Hepatocyte (in vitro differentiated cells): Measurements from ENCODE around the gene TMEM98. TPM values are rescaled to one million over a fixed set of nuclear protein-coding genes. Genes with fewer than 3 reads are reported as not detected.
A peak's percentile ranks its signal among the peaks of the same experiment; 100 is the strongest.

Experiments used
- DNase-seq: peaks from one replicate; pipeline ENCODE4 v3.0.0-alpha.2; 2016; ENCODE audit warnings: low spot score
- H2AFZ ChIP-seq: fragments of 200-600 bp; sonication (generic); 2 replicates; pipeline ENCODE4 v1.6.0; 2016; ENCODE audit warnings: antibody characterized with exemption, mild to moderate bottlenecking
- H3K27ac ChIP-seq: fragments of 200-600 bp; sonication (generic); 2 replicates; pipeline ENCODE4 v1.5.1; 2016; ENCODE audit warnings: mild to moderate bottlenecking
- H3K27me3 ChIP-seq: fragments of 200-600 bp; sonication (generic); 2 replicates; pipeline ENCODE4 v1.6.1; 2016
- H3K36me3 ChIP-seq: fragments of 200-600 bp; sonication (generic); replicated peaks from 2 replicates; pipeline ENCODE4 v1.5.1; 2016; ENCODE audit warnings: low read depth; ENCODE audit not compliant: insufficient read depth
- H3K4me1 ChIP-seq: fragments of 200-600 bp; sonication (generic); 2 replicates; pipeline ENCODE4 v1.5.1; 2016; ENCODE audit warnings: mild to moderate bottlenecking, moderate library complexity; ENCODE audit not compliant: insufficient read depth
- H3K4me2 ChIP-seq: fragments of 200-600 bp; sonication (generic); 2 replicates; pipeline ENCODE4 v1.6.0; 2016
- H3K4me3 ChIP-seq: fragments of 200-600 bp; sonication (generic); 2 replicates; pipeline ENCODE4 v1.5.1; 2016; ENCODE audit warnings: mild to moderate bottlenecking
- H3K79me2 ChIP-seq: fragments of 200-600 bp; sonication (generic); 2 replicates; pipeline ENCODE4 v1.6.0; 2017; ENCODE audit warnings: mild to moderate bottlenecking
- H3K9me2 ChIP-seq: fragments of 200-600 bp; sonication (generic); replicated peaks from 2 replicates; pipeline ENCODE4 v1.6.0; 2017; ENCODE audit warnings: mild to moderate bottlenecking; ENCODE audit not compliant: insufficient read depth
- H3K9me3 ChIP-seq: fragments of 200-600 bp; sonication (generic); 2 replicates; pipeline ENCODE4 v1.5.1; 2016; ENCODE audit warnings: low read depth, mild to moderate bottlenecking
- H4K20me1 ChIP-seq: fragments of 200-600 bp; sonication (generic); 2 replicates; pipeline ENCODE4 v1.6.0; 2016; ENCODE audit warnings: mild to moderate bottlenecking; ENCODE audit not compliant: insufficient read depth, poor library complexity, severe bottlenecking
- EZH2 ChIP-seq: fragments of 200-600 bp; sonication (generic); IDR thresholded peaks from 2 replicates; pipeline ENCODE4 v1.6.1; 2016; ENCODE audit warnings: antibody characterized with exemption, mild to moderate bottlenecking, borderline replicate concordance
- EZH2phosphoT487 ChIP-seq: fragments of 200-600 bp; sonication (generic); IDR thresholded peaks from one replicate; pipeline ENCODE4 v1.6.1; 2018; ENCODE audit warnings: antibody characterized with exemption, mild to moderate bottlenecking, low read depth, moderate library complexity; ENCODE audit not compliant: unreplicated experiment, severe bottlenecking
- WGBS: methylation state at CpG from one replicate; pipeline ENCODE4 v1.1.6; 2016; ENCODE audit warnings: low lambda C conversion rate; ENCODE audit errors: missing lambda C conversion rate; 5-methylcytosine and 5-hydroxymethylcytosine counted together
- polyA plus RNA-seq: library from polyadenylated mRNA; unstranded; fragments of >200 nt; fragmentation: Nextera tagmentation; extraction: Ambion mirVana; gene quantifications from 2 replicates; pipeline ENCODE4 v1.2.1, GENCODE V29; 2016
- total RNA-seq: library from RNA; depleted of rRNA; stranded (reverse); fragments of >200 nt; gene quantifications from 2 replicates; pipeline ENCODE4 v1.2.3, GENCODE V29; 2014
- TF ChIP-seq, protein P1 (sequence below): fragments of 200-600 bp; sonication (generic); IDR thresholded peaks from 2 replicates; pipeline ENCODE4 v1.5.1; 2016; ENCODE audit warnings: antibody characterized with exemption, mild to moderate bottlenecking; ENCODE audit not compliant: poor library complexity

TMEM98 gene
- total and polyA plus RNA-seq, 2 experiments from 2014 or later, result 280 to 406 TPM

- Histone ChIP-seq H4K20me1 (no peaks in the 10 kb centered on the region), H3K79me2 (no peaks in the 10 kb centered on the region), H3K27ac (no peak overlapping the region), H3K9me3 (no peaks in the 10 kb centered on the region), H3K9me2 (no peaks in the 10 kb centered on the region), H2AFZ (no peak overlapping the region), H3K4me2 (no peak overlapping the region), H3K36me3 (peaks cover 3% of the 10 kb centered on the region), H3K27me3 (no peaks in the 10 kb centered on the region), H3K4me1 (peaks cover 21% of the 10 kb centered on the region), H3K4me3 (no peak overlapping the region)
- WGBS, result 97% methylated on average over 8 of the region's 8 CpGs
- TF ChIP-seq EZH2phosphoT487 (no peak), EZH2 (no peak)
- TF ChIP-seq, protein P1, sequence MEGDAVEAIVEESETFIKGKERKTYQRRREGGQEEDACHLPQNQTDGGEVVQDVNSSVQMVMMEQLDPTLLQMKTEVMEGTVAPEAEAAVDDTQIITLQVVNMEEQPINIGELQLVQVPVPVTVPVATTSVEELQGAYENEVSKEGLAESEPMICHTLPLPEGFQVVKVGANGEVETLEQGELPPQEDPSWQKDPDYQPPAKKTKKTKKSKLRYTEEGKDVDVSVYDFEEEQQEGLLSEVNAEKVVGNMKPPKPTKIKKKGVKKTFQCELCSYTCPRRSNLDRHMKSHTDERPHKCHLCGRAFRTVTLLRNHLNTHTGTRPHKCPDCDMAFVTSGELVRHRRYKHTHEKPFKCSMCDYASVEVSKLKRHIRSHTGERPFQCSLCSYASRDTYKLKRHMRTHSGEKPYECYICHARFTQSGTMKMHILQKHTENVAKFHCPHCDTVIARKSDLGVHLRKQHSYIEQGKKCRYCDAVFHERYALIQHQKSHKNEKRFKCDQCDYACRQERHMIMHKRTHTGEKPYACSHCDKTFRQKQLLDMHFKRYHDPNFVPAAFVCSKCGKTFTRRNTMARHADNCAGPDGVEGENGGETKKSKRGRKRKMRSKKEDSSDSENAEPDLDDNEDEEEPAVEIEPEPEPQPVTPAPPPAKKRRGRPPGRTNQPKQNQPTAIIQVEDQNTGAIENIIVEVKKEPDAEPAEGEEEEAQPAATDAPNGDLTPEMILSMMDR, result peak; percentile 28
- DNase-seq, result no peak
Observed at GRCh38 chr17:32941419-32942032, 13.6 kb downstream of the TMEM98 start.

- H4K20me1 ChIP-seq, result no peaks in the 10 kb centered on the region
- peak overlapping the region; percentile 86 for H3K27ac ChIP-seq
- no peak overlapping the region for H3K4me3 ChIP-seq
- H3K79me2 ChIP-seq, result no peaks in the 10 kb centered on the region
- peaks cover 3% of the 10 kb centered on the region for H3K36me3 ChIP-seq
- H2AFZ ChIP-seq, result no peak overlapping the region
- H3K9me2 ChIP-seq, result no peaks in the 10 kb centered on the region
- no peaks in the 10 kb centered on the region for H3K27me3 ChIP-seq
- H3K9me3 ChIP-seq, result no peaks in the 10 kb centered on the region
- DNase-seq, result no peak
- WGBS, result 79% methylated on average over 2 of the region's 2 CpGs
- H3K4me2 ChIP-seq, result peak overlapping the region; percentile 14
- TF ChIP-seq, protein P1, result no peak
- no peak for TF ChIP-seq EZH2
- TF ChIP-seq EZH2phosphoT487, result no peak
- H3K4me1 ChIP-seq, result peaks cover 18% of the 10 kb centered on the region
Observed at GRCh38 chr17:32943206-32943605, 15.3 kb downstream of the TMEM98 start.

DNA sequence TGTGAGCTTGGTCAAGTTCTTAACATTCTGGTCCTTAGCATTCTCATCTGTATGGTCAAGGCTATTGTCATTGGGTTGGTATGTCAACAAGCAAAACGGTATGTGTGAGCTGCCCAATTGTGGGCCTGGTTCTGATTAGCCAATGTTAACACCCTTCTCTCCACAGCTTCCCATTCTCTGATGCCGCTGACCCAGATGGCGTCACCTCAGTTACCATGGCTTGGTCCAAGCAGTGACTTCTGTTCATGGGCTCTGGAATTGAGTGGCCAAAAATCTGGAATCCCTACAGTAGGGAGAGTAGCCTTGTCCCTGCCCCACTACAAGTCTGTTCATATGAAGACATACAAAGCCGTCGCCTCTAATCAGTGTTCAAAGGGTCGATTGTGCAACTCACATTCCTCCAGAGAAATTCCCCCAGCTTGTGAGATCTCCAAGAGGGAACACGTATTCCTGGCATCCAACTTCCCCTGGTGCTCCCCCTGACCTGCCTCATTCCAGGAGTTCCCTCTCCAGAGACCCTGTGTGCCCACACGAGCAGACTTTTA is 15.8 kb downstream of the TMEM98 start:
- peaks cover 3% of the 10 kb centered on the region for H3K36me3 ChIP-seq
- no peak overlapping the region for H2AFZ ChIP-seq
- peak; percentile 80 for DNase-seq
- WGBS, result 46% methylated on average over 8 of the region's 8 CpGs
- H3K4me3 ChIP-seq, result no peak overlapping the region
- H3K9me2 ChIP-seq, result no peaks in the 10 kb centered on the region
- no peaks in the 10 kb centered on the region for H4K20me1 ChIP-seq
- peak overlapping the region; percentile 86 for H3K27ac ChIP-seq
- peak overlapping the region; percentile 39 for H3K4me2 ChIP-seq
- peaks cover 18% of the 10 kb centered on the region for H3K4me1 ChIP-seq
- TF ChIP-seq EZH2 (no peak), EZH2phosphoT487 (no peak)
- TF ChIP-seq, protein P1, result no peak
- H3K27me3 ChIP-seq, result no peaks in the 10 kb centered on the region
- H3K9me3 ChIP-seq, result no peaks in the 10 kb centered on the region
- H3K79me2 ChIP-seq, result no peaks in the 10 kb centered on the region
